ENCODE results near the gene ZNF37A.
"Not testable (repeated sequence)": the region's sequence is repeated elsewhere in the genome, so short reads cannot be mapped to it uniquely, and the experiment has no call there.

ZNF37A gene

GRCh38 chr10:38150891-38151463, 56.8 kb downstream of the ZNF37A start:
- not testable (repeated sequence) for DNase-seq

DNA sequence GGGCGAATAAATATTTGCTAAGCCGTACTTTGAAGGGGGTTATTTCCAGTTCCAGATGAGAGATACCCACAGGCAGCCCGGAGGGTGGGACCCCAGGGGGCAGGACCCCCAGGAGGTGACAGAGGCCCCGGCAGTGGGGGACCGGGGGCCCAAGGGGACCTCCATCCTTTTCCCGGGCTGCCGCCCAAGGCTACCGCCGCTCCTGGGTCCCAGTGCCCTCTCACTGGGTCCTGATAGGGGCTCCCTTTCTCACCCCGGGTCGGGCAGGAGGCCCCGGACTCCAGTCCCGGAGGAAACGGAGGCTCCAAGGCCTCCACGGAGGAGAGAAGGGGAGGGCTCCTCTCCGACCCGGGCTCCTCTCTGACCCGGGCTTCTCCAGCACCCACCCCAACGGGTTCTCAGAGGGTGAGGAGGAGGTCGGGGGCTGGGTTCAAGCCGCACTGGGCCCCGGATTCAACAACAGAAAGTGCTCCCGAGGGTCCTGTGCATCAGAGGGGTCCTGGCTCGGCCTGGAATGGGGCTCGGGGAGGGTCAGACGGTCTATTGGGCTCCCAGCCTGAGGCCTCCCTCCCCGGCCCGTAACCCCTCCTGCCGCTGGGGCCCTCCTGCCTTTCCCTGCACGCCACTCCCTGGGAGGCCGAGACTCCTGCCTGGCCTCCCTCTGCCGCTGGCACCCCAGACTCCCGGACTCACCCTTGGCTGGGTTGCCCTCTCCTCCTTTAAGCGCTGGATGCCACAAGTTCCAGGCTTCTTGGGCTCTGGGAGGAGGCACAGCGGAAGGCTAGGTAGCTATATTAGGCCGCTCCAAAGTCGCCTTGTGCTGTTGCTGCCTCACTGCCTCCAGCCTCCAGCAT, 62.5 kb downstream of the ZNF37A start:
- DNase-seq, result no peak

- no peak for DNase-seq
Measured at GRCh38 chr10:38157270-38157685, 63.1 kb downstream of the ZNF37A start.

GRCh38 chr10:38159004-38159403, 64.9 kb downstream of the ZNF37A start:
- no peak for DNase-seq

DNA sequence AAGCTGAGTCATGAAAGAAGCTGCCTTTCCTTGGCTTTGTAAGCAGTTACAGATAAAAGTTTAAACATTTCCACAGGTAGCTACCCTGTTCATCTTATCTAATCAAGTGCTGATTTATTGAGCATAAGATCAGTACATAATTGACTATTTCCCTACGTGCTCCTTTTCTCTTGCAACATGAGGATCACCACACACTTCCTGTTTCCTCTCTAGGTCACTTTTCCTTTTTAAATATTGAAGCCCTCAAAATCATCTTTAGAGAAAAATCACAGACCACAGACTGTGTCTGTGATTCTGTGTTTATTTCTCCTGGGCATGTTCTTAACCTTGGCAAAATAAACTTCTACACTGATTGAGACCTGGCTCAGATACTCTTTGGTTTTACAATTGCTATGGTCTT, 69.5 kb downstream of the ZNF37A start:
- DNase-seq, result no peak

DNA sequence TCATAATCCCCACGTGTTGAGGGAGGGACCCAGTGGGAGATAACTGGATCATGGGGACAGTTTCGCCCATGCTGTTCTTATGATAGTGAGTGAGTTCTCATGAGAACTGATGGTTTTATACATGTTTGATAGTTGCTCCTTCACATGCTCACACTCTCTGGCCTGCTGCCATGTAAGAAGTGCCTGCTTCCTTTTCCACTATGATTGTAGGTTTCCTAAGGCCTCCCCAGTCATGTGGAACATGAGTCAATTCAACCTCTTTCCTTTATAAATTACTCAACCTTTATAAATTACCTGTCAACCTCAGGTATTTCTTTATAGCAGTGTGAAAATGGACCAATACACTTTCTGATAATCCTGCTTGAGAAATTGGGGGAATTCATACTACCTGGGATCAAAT, 80.2 kb downstream of the ZNF37A start:
- DNase-seq, result no peak

- no peak for DNase-seq
Measured at GRCh38 chr10:38184477-38184876, 90.3 kb downstream of the ZNF37A start.
